Vagina (tissue), 2 donors: ENCODE measurements around the gene LPXN.

ENCODE experiments used
- POLR2A ChIP-seq, 2 donors: fragments of 450-650 bp; IDR thresholded peaks; one replicate each; pipeline ENCODE4 v1.6.1; 2017; ENCODE audit warnings: antibody characterized with exemption in 2 of 2, mild to moderate bottlenecking in 2 of 2, moderate library complexity in 2 of 2
- TF ChIP-seq, protein P1 (sequence below), 3 experiments: fragments of 450-650 bp in 2 of 3; fragments of 200-600 bp in 1 of 3; sonication (generic) in 1 of 3; IDR thresholded peaks; one replicate each; pipeline ENCODE4 v1.5.1; 2017 to 2019; ENCODE audit warnings: antibody characterized with exemption in 3 of 3, mild to moderate bottlenecking in 2 of 3, moderate library complexity in 2 of 3

DNA sequence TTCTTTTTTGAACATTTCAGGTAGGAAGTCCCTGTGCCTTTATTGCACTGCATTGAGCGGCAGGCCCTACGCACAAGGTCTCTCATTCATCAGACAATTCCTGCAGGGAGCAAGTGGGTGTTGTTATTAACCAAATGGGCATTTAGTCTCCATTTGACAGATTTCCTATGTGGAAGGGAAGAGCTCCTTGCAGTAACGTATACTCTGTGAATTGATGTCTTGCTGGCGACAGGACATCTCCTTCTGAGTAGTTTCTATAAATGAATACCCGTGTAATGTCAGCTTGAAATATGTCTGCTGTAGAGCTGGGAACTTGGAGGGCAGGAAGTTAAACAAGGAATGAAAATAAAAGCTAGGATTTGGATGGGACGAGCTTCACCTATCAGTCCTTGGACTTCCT lies 71.4 kb downstream of the LPXN start:
- TF ChIP-seq, protein P1, sequence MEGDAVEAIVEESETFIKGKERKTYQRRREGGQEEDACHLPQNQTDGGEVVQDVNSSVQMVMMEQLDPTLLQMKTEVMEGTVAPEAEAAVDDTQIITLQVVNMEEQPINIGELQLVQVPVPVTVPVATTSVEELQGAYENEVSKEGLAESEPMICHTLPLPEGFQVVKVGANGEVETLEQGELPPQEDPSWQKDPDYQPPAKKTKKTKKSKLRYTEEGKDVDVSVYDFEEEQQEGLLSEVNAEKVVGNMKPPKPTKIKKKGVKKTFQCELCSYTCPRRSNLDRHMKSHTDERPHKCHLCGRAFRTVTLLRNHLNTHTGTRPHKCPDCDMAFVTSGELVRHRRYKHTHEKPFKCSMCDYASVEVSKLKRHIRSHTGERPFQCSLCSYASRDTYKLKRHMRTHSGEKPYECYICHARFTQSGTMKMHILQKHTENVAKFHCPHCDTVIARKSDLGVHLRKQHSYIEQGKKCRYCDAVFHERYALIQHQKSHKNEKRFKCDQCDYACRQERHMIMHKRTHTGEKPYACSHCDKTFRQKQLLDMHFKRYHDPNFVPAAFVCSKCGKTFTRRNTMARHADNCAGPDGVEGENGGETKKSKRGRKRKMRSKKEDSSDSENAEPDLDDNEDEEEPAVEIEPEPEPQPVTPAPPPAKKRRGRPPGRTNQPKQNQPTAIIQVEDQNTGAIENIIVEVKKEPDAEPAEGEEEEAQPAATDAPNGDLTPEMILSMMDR (IDR thresholded peaks at IDR 0.05): no peak
- no peak for TF ChIP-seq POLR2A (IDR thresholded peaks at IDR 0.05)
